ENCODE results near the gene C11orf86.

The C11orf86 gene

DNA sequence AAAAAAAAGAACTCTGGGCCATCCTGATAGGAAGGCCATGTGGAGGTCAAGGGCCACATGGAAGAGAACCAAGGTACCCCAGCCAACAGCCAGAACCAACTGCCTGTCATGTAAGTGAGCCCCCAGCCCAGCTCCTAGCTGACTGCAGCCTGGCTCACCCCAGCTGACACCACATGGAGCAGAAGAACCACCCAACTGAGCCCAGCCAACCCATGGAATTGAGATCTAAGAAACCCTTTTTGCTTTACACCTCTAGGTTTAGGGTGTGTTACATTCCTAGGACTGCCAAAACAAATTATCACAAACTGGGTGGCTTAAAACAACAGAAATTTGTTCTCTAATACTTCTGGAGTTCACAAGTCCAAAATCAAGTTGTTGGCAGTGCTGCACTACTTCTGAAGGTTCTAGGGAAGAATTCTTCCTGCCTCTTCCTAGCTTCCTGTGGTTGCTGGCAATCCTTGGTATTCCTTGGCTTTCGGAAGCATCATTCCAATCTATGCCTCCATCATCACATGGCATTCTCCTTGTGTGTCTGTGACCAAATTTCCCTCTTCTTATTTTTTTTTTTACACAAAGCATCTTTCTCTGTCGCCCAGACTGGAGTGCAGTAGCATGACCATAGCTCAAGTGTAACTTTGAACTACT is 4.4 kb downstream of the C11orf86 start:
- no peak overlapping the region for H3K27ac Mint-ChIP-seq
- H3K9me3 Mint-ChIP-seq = no peaks in the 10 kb centered on the region
- TF ChIP-seq, protein P1, sequence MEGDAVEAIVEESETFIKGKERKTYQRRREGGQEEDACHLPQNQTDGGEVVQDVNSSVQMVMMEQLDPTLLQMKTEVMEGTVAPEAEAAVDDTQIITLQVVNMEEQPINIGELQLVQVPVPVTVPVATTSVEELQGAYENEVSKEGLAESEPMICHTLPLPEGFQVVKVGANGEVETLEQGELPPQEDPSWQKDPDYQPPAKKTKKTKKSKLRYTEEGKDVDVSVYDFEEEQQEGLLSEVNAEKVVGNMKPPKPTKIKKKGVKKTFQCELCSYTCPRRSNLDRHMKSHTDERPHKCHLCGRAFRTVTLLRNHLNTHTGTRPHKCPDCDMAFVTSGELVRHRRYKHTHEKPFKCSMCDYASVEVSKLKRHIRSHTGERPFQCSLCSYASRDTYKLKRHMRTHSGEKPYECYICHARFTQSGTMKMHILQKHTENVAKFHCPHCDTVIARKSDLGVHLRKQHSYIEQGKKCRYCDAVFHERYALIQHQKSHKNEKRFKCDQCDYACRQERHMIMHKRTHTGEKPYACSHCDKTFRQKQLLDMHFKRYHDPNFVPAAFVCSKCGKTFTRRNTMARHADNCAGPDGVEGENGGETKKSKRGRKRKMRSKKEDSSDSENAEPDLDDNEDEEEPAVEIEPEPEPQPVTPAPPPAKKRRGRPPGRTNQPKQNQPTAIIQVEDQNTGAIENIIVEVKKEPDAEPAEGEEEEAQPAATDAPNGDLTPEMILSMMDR (IDR thresholded peaks at IDR 0.05; ENCODE audit: unreplicated experiment in 3 of 3) = no peak
- no peak overlapping the region for H3K4me3 Mint-ChIP-seq
- H3K36me3 Mint-ChIP-seq (ENCODE audit: low read depth) = no peaks in the 10 kb centered on the region
- H3K27me3 Mint-ChIP-seq (ENCODE audit: low read depth) = peaks cover 14% of the 10 kb centered on the region
- H3K4me1 Mint-ChIP-seq = peaks cover 9% of the 10 kb centered on the region

DNA sequence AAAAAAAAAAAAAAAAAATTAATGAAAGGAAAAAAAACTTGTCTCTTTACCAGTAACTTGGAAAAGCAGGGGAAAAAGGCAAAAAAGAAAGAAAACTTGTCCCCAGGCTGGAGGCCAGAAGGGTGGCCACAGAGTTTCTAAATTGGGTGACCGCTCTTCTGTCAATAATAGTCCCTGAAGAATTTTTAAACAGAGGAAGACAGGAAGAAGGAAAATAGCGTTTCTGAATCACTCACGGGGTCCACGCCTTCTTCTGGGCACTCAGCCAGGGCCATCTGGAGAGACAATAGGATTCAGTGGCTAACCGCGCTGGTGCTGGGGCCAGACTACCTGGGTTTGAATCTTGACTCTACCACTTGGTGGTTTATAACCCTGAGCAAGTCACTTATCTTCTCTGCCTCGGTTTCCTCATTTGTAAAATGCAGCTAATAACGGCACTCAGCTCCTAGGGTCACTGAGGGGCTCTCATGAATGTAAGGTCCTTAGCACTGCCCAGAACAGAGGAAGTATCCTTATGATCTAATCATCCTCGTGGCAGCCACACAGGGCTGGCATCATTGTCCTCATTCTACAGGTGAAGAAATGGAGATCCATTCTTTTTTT is 7.0 kb downstream of the C11orf86 start:
- no peak overlapping the region for H3K4me3 Mint-ChIP-seq
- TF ChIP-seq, protein P1 (IDR thresholded peaks at IDR 0.05; ENCODE audit: unreplicated experiment in 3 of 3) = no peak
- H3K4me1 Mint-ChIP-seq = peaks cover 9% of the 10 kb centered on the region
- peaks cover 20% of the 10 kb centered on the region for H3K27me3 Mint-ChIP-seq (ENCODE audit: low read depth)
- no peaks in the 10 kb centered on the region for H3K36me3 Mint-ChIP-seq (ENCODE audit: low read depth)
- no peaks in the 10 kb centered on the region for H3K9me3 Mint-ChIP-seq
- no peak overlapping the region for H3K27ac Mint-ChIP-seq

DNA sequence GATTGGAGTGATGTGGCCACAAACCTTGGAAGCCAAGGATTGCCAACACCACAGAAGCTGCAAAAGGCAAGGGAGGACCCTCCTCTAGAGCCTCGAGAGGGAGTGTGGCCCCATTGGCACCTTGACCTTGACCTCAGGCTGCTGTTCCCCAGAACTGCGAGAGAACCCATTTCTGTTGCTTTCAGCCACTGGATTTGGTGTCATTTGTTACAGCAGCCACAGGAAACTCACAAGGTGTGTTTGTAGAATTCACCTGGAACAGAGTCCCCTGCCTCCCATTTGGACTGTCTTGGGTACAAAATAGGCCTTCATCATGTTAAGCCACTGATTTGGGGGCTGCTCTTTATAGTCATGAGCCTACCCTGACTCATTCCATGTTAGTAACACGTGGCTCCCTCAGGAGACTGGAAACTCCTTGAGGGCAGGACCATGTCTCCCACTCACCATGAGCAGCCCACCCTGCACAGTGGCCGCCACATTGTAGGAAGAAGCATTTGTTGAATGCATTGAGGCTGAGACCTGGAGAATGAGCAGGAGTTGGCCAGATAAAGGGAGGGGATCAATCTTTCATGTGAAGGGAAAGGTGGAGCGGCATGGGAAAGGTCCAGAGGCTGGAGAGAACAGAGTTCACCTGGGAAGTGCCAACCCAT is 8.3 kb downstream of the C11orf86 start:
- Mint-ChIP-seq H3K36me3 (ENCODE audit: low read depth) (no peaks in the 10 kb centered on the region), H3K27ac (no peak overlapping the region), H3K4me1 (peaks cover 15% of the 10 kb centered on the region), H3K27me3 (ENCODE audit: low read depth) (peaks cover 22% of the 10 kb centered on the region), H3K9me3 (no peaks in the 10 kb centered on the region), H3K4me3 (no peak overlapping the region)
- TF ChIP-seq, protein P1 (IDR thresholded peaks at IDR 0.05; ENCODE audit: unreplicated experiment in 3 of 3) = no peak

DNA sequence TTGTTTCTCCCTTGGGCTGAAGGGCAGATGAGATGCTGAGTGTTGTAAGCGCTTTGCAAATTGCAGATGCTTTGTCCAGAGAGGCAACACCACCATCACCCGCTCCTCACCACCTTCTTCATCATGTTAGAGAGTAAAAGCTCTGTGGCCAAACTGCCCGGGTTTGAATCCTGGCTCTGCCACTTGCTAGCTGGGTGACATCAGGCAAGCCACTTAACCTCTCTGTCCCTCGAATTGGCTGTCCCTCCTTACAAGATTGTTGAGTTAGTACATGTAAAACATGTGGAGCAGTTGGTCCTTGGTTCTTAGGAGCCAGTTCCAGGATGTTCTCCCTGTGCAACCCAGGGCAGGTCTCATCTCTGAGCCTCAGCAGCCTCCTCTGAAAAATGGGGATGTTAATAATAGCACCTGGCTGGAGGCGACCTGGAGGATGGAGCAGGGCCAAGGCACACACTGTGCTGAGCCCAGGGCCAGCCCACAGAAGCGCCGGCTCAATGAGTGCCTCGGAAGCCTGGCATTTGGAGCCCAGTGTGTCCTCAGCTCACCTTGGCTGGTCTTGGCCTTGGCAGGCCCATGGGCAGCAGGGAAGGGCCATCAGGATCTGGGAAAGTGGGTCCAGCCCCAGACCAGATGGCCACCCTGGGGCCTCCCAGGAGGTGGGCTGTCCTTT is 10.5 kb downstream of the C11orf86 start:
- no peak overlapping the region for H3K4me3 Mint-ChIP-seq
- H3K4me1 Mint-ChIP-seq = peaks cover 15% of the 10 kb centered on the region
- H3K9me3 Mint-ChIP-seq = no peaks in the 10 kb centered on the region
- no peak overlapping the region for H3K27ac Mint-ChIP-seq
- peaks cover 23% of the 10 kb centered on the region for H3K27me3 Mint-ChIP-seq (ENCODE audit: low read depth)
- H3K36me3 Mint-ChIP-seq (ENCODE audit: low read depth) = no peaks in the 10 kb centered on the region
- TF ChIP-seq, protein P1 (IDR thresholded peaks at IDR 0.05; ENCODE audit: unreplicated experiment in 3 of 3) = no peak

DNA sequence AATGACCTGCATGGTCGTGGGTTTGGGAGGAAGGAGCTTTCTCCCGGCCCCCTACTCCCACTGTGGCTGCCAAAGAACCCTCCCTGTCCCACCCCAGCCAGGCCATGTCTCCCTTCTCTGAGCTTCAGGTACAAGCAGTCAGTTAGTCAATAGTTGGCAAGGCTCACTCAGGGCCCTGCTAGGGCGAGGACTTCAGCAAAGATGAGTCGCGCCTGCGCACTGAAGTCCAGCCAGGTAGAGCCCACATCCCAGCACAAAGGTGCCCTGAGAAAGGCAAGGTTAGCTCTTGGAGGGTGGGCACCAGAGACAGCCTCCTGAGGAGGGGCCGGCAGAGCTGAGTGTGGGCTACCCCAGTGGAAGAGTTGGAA is 11.1 kb downstream of the C11orf86 start:
- Mint-ChIP-seq H3K36me3 (ENCODE audit: low read depth) (no peaks in the 10 kb centered on the region), H3K4me3 (no peak overlapping the region), H3K27me3 (ENCODE audit: low read depth) (peaks cover 20% of the 10 kb centered on the region), H3K4me1 (peaks cover 15% of the 10 kb centered on the region), H3K27ac (no peak overlapping the region), H3K9me3 (no peaks in the 10 kb centered on the region)
- TF ChIP-seq, protein P1 (IDR thresholded peaks at IDR 0.05; ENCODE audit: unreplicated experiment in 3 of 3) = no peak

Data from nephron (organoid).